Hepatocyte (in vitro differentiated cells): ENCODE data around the gene TMEM138. TPM values are rescaled to one million over a fixed set of nuclear protein-coding genes. Genes with fewer than 3 reads are reported as not detected.

Experiments used
- DNase-seq: peaks from one replicate; pipeline ENCODE4 v3.0.0-alpha.2; 2016; ENCODE audit warnings: low spot score
- H2AFZ ChIP-seq: fragments of 200-600 bp; sonication (generic); 2 replicates; pipeline ENCODE4 v1.6.0; 2016; ENCODE audit warnings: antibody characterized with exemption, mild to moderate bottlenecking
- H3K27ac ChIP-seq: fragments of 200-600 bp; sonication (generic); 2 replicates; pipeline ENCODE4 v1.5.1; 2016; ENCODE audit warnings: mild to moderate bottlenecking
- H3K27me3 ChIP-seq: fragments of 200-600 bp; sonication (generic); 2 replicates; pipeline ENCODE4 v1.6.1; 2016
- H3K36me3 ChIP-seq: fragments of 200-600 bp; sonication (generic); replicated peaks from 2 replicates; pipeline ENCODE4 v1.5.1; 2016; ENCODE audit warnings: low read depth; ENCODE audit not compliant: insufficient read depth
- H3K4me1 ChIP-seq: fragments of 200-600 bp; sonication (generic); 2 replicates; pipeline ENCODE4 v1.5.1; 2016; ENCODE audit warnings: mild to moderate bottlenecking, moderate library complexity; ENCODE audit not compliant: insufficient read depth
- H3K4me2 ChIP-seq: fragments of 200-600 bp; sonication (generic); 2 replicates; pipeline ENCODE4 v1.6.0; 2016
- H3K4me3 ChIP-seq: fragments of 200-600 bp; sonication (generic); 2 replicates; pipeline ENCODE4 v1.5.1; 2016; ENCODE audit warnings: mild to moderate bottlenecking
- H3K79me2 ChIP-seq: fragments of 200-600 bp; sonication (generic); 2 replicates; pipeline ENCODE4 v1.6.0; 2017; ENCODE audit warnings: mild to moderate bottlenecking
- H3K9me2 ChIP-seq: fragments of 200-600 bp; sonication (generic); replicated peaks from 2 replicates; pipeline ENCODE4 v1.6.0; 2017; ENCODE audit warnings: mild to moderate bottlenecking; ENCODE audit not compliant: insufficient read depth
- H3K9me3 ChIP-seq: fragments of 200-600 bp; sonication (generic); 2 replicates; pipeline ENCODE4 v1.5.1; 2016; ENCODE audit warnings: low read depth, mild to moderate bottlenecking
- H4K20me1 ChIP-seq: fragments of 200-600 bp; sonication (generic); 2 replicates; pipeline ENCODE4 v1.6.0; 2016; ENCODE audit warnings: mild to moderate bottlenecking; ENCODE audit not compliant: insufficient read depth, poor library complexity, severe bottlenecking
- CTCF ChIP-seq: fragments of 200-600 bp; sonication (generic); IDR thresholded peaks from 2 replicates; pipeline ENCODE4 v1.5.1; 2016; ENCODE audit warnings: antibody characterized with exemption, mild to moderate bottlenecking; ENCODE audit not compliant: poor library complexity
- EZH2 ChIP-seq: fragments of 200-600 bp; sonication (generic); IDR thresholded peaks from 2 replicates; pipeline ENCODE4 v1.6.1; 2016; ENCODE audit warnings: antibody characterized with exemption, mild to moderate bottlenecking, borderline replicate concordance
- EZH2phosphoT487 ChIP-seq: fragments of 200-600 bp; sonication (generic); IDR thresholded peaks from one replicate; pipeline ENCODE4 v1.6.1; 2018; ENCODE audit warnings: antibody characterized with exemption, mild to moderate bottlenecking, low read depth, moderate library complexity; ENCODE audit not compliant: unreplicated experiment, severe bottlenecking
- WGBS: methylation state at CpG from one replicate; pipeline ENCODE4 v1.1.6; 2016; ENCODE audit warnings: low lambda C conversion rate; ENCODE audit errors: missing lambda C conversion rate; 5-methylcytosine and 5-hydroxymethylcytosine counted together
- polyA plus RNA-seq: library from polyadenylated mRNA; unstranded; fragments of >200 nt; fragmentation: Nextera tagmentation; extraction: Ambion mirVana; gene quantifications from 2 replicates; pipeline ENCODE4 v1.2.1, GENCODE V29; 2016
- total RNA-seq: library from RNA; depleted of rRNA; stranded (reverse); fragments of >200 nt; gene quantifications from 2 replicates; pipeline ENCODE4 v1.2.3, GENCODE V29; 2014

TMEM138 gene
- total and polyA plus RNA-seq, 2 experiments from 2014 or later, result 32.8 to 48.6 TPM

GRCh38 chr11:61350803-61351202 is 11.4 kb upstream of the TMEM138 start:
- no peaks in the 10 kb centered on the region for H3K36me3 ChIP-seq
- TF ChIP-seq EZH2, result no peak
- TF ChIP-seq CTCF, result no peak
- no peak for TF ChIP-seq EZH2phosphoT487
- H4K20me1 ChIP-seq, result no peaks in the 10 kb centered on the region
- H3K4me1 ChIP-seq, result peaks cover 3% of the 10 kb centered on the region
- no peak overlapping the region for H3K27ac ChIP-seq
- DNase-seq, result no peak
- H3K27me3 ChIP-seq, result no peaks in the 10 kb centered on the region
- H3K79me2 ChIP-seq, result no peaks in the 10 kb centered on the region
- H3K4me2 ChIP-seq, result no peak overlapping the region
- no peak overlapping the region for H3K4me3 ChIP-seq
- H2AFZ ChIP-seq, result no peak overlapping the region
- H3K9me3 ChIP-seq, result no peaks in the 10 kb centered on the region
- 97% methylated on average over 8 of the region's 8 CpGs for WGBS
- H3K9me2 ChIP-seq, result no peaks in the 10 kb centered on the region

GRCh38 chr11:61352038-61352437 is 10.1 kb upstream of the TMEM138 start:
- no peaks in the 10 kb centered on the region for H3K27me3 ChIP-seq
- no peaks in the 10 kb centered on the region for H3K4me1 ChIP-seq
- H3K79me2 ChIP-seq, result no peaks in the 10 kb centered on the region
- WGBS, result 86% methylated on average over 8 of the region's 8 CpGs
- TF ChIP-seq EZH2 (no peak), EZH2phosphoT487 (no peak), CTCF (no peak)
- no peaks in the 10 kb centered on the region for H3K9me2 ChIP-seq
- no peak overlapping the region for H3K4me3 ChIP-seq
- H3K9me3 ChIP-seq, result no peaks in the 10 kb centered on the region
- H3K4me2 ChIP-seq, result no peak overlapping the region
- H4K20me1 ChIP-seq, result no peaks in the 10 kb centered on the region
- no peaks in the 10 kb centered on the region for H3K36me3 ChIP-seq
- DNase-seq, result no peak
- H2AFZ ChIP-seq, result no peak overlapping the region
- no peak overlapping the region for H3K27ac ChIP-seq

GRCh38 chr11:61353131-61354067 is 8.8 kb upstream of the TMEM138 start:
- Histone ChIP-seq H3K27ac (no peak overlapping the region), H3K79me2 (peaks cover 6% of the 10 kb centered on the region), H3K4me1 (no peaks in the 10 kb centered on the region), H4K20me1 (no peaks in the 10 kb centered on the region), H3K9me3 (no peaks in the 10 kb centered on the region), H3K9me2 (no peaks in the 10 kb centered on the region), H2AFZ (no peak overlapping the region), H3K27me3 (no peaks in the 10 kb centered on the region), H3K4me3 (no peak overlapping the region), H3K4me2 (no peak overlapping the region), H3K36me3 (no peaks in the 10 kb centered on the region)
- 92% methylated on average over 15 of the region's 15 CpGs for whole genome bisulfite sequencing
- TF ChIP-seq CTCF, result no peak
- no peak for TF ChIP-seq EZH2
- no peak for DNase-seq
